CD14-positive monocyte (primary cell): ENCODE results near the gene KRT85. TPM values are rescaled to one million over a fixed set of nuclear protein-coding genes. Genes with fewer than 3 reads are reported as not detected.

ENCODE experiments used
- DNase-seq, 3 donors: peaks; one replicate each; pipeline ENCODE4 v3.0.0-alpha.2; 2011 to 2022
- H2AFZ ChIP-seq: 2 replicates; pipeline ENCODE4 v1.6.0; 2012; ENCODE audit warnings: mild to moderate bottlenecking, low read depth, low read length, inconsistent platforms; ENCODE audit not compliant: insufficient read depth, poor library complexity, severe bottlenecking
- H3K27ac ChIP-seq, 2 donors: 1 replicate in 1 of 2; 2 replicates in 1 of 2; pipeline ENCODE4 v1.5.1; 2012 to 2013; ENCODE audit warnings: low read length in 2 of 2, control low read depth in 1 of 2, inconsistent platforms in 1 of 2, low read depth in 1 of 2, mild to moderate bottlenecking in 1 of 2
- H3K27me3 ChIP-seq, 2 donors: one replicate each; pipeline versions ENCODE4 v1.6.0 to v1.6.1; 2011 to 2013; ENCODE audit warnings: low read length in 2 of 2; ENCODE audit not compliant: control insufficient read depth in 2 of 2, insufficient read depth in 2 of 2
- H3K36me3 ChIP-seq, 2 donors: replicated peaks in 1 of 2; 1 replicate in 1 of 2; 2 replicates in 1 of 2; pipeline versions ENCODE4 v1.5.1 to v1.6.1; 2012 to 2013; ENCODE audit warnings: low read length in 2 of 2, control low read depth in 1 of 2, inconsistent platforms in 1 of 2, mild to moderate bottlenecking in 1 of 2; ENCODE audit not compliant: insufficient read depth in 2 of 2, control insufficient read depth in 1 of 2
- H3K4me1 ChIP-seq, 2 donors: 1 replicate in 1 of 2; 2 replicates in 1 of 2; pipeline versions ENCODE4 v1.5.1 to v1.6.1; 2012 to 2013; ENCODE audit warnings: low read length in 2 of 2, control low read depth in 1 of 2, inconsistent platforms in 1 of 2, mild to moderate bottlenecking in 1 of 2, moderate library complexity in 1 of 2; ENCODE audit not compliant: insufficient read depth in 2 of 2, control insufficient read depth in 1 of 2
- H3K4me2 ChIP-seq: replicated peaks from 2 replicates; pipeline ENCODE3; 2012; ENCODE audit warnings: low read length, moderate library complexity, mild to moderate bottlenecking; ENCODE audit not compliant: poor library complexity, severe bottlenecking; ENCODE audit errors: extremely low read depth
- H3K4me3 ChIP-seq, 3 experiments: fragments of 200-600 bp in 1 of 3; sonication (generic) in 1 of 3; replicated peaks in 1 of 3; 1 replicate in 2 of 3; 2 replicates in 1 of 3; pipeline ENCODE4 v1.5.1; 2011 to 2013; ENCODE audit warnings: low read length in 3 of 3, mild to moderate bottlenecking in 3 of 3, control low read depth in 2 of 3, low read depth in 2 of 3, inconsistent platforms in 1 of 3, moderate library complexity in 1 of 3
- H3K79me2 ChIP-seq: 2 replicates; pipeline ENCODE4 v1.6.0; 2012; ENCODE audit warnings: mild to moderate bottlenecking, control low read depth, inconsistent platforms, low read length, moderate library complexity; ENCODE audit not compliant: insufficient read depth
- H3K9ac ChIP-seq: 2 replicates; pipeline ENCODE4 v1.6.0; 2017; ENCODE audit warnings: low read length, mild to moderate bottlenecking; ENCODE audit not compliant: insufficient read depth, poor library complexity, severe bottlenecking
- H3K9me3 ChIP-seq, 2 donors: replicated peaks in 1 of 2; 1 replicate in 1 of 2; 2 replicates in 1 of 2; pipeline versions ENCODE4 v1.5.1 to v1.6.1; 2012 to 2013; ENCODE audit warnings: low read length in 2 of 2, control low read depth in 1 of 2; ENCODE audit not compliant: control insufficient read depth in 1 of 2, insufficient read depth in 1 of 2
- H4K20me1 ChIP-seq: 2 replicates; pipeline ENCODE4 v1.6.0; 2012; ENCODE audit warnings: mild to moderate bottlenecking, low read length, control low read depth, moderate library complexity; ENCODE audit not compliant: insufficient read depth
- H3K27ac Mint-ChIP-seq, 7 donors: one replicate each; pipeline ENCODE4 v1.8.0; 2020; ENCODE audit warnings: mild to moderate bottlenecking in 7 of 7, mixed read lengths in 7 of 7, moderate library complexity in 6 of 7, inconsistent platforms in 2 of 7
- H3K27me3 Mint-ChIP-seq, 3 donors: one replicate each; pipeline ENCODE4 v1.8.0; 2021 to 2022; ENCODE audit warnings: low read depth in 3 of 3, mild to moderate bottlenecking in 3 of 3, mixed read lengths in 3 of 3, moderate library complexity in 3 of 3, inconsistent platforms in 1 of 3
- H3K36me3 Mint-ChIP-seq, 2 donors: one replicate each; pipeline ENCODE4 v1.8.0; 2020; ENCODE audit warnings: mixed read lengths in 2 of 2, inconsistent platforms in 1 of 2, mild to moderate bottlenecking in 1 of 2
- H3K4me1 Mint-ChIP-seq: one replicate; pipeline ENCODE4 v1.8.0; 2020; ENCODE audit warnings: mild to moderate bottlenecking, mixed read lengths
- H3K4me3 Mint-ChIP-seq, 2 donors: one replicate each; pipeline ENCODE4 v1.8.0; 2020; ENCODE audit warnings: mild to moderate bottlenecking in 2 of 2, mixed read lengths in 2 of 2, moderate library complexity in 1 of 2
- H3K9me3 Mint-ChIP-seq, 7 donors: one replicate each; pipeline ENCODE4 v1.8.0; 2020 to 2022; ENCODE audit warnings: mixed read lengths in 7 of 7, mild to moderate bottlenecking in 6 of 7, moderate library complexity in 6 of 7, inconsistent platforms in 2 of 7
- WGBS: methylation state at CpG from one replicate; pipeline ENCODE4 v1.1.5; 2013; ENCODE audit warnings: missing lambda C conversion rate; ENCODE audit not compliant: insufficient coverage; 5-methylcytosine and 5-hydroxymethylcytosine counted together
- intact Hi-C, 2 donors: fragments of 100-400 bp; cut with micrococcal nuclease; formaldehyde crosslinking; loops; one replicate each; pipeline versions ENCODE4 v1.15.0 to v1.15.1; 2023
- polyA plus RNA-seq, 3 donors: library from polyadenylated mRNA; depleted of rRNA in 1 of 3; unstranded in 2 of 3; stranded (reverse) in 1 of 3; fragments of 300-500 nt in 2 of 3; fragments of >200 nt in 1 of 3; fragmentation: Illumina TruSeq in 2 of 3; gene quantifications; 1 replicate in 2 of 3; 2 replicates in 1 of 3; pipeline ENCODE4 v1.2.3, GENCODE V29; 2012 to 2021
- TF ChIP-seq, protein P1 (sequence below): fragments of 200-600 bp; IDR thresholded peaks from one replicate; pipeline ENCODE4 v1.8.0; 2022; ENCODE audit warnings: antibody characterized with exemption, mild to moderate bottlenecking

The KRT85 gene
- polyA plus RNA-seq, 3 donors: not detected

DNA sequence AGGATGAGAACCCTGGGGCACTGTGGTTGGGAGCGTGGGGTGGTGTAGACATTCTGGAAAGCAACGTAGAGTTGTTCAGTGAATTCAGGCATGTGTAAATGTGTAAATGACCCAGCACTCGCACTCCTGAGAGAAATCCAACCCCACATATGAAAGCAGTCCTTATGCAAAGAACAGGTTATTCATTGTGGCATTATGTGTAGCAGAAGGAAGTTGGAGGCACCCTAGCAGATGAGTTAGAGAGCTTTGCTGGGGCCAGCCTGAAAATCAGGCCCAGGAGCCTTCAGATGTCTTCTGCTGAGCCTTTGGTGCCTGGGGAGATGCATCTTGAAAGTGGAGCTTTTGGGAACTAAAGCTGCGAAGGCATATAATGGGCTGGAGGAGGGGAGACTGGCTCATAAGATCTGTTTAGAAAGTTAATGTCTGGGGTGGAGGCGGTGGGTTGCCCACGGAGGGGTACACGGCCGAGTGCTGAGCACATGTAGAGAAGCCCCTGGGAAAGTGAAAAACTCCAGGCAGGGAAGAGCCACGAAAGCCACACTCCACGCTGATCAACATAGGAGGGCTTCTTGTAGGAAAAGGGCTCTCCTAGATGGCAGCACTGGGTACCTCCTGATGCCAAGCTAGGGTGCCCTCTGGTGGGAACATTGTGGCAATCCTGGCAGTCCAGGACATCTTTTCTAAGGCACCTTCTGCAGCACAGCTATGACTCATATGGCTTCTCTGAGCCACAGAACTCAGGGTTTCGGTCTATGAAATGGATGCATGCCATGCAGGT, 40.0 kb downstream of the KRT85 start:
- Histone ChIP-seq H3K9ac (no peak overlapping the region), H3K9me3 (no peaks in the 10 kb centered on the region), H3K4me3 (no peak overlapping the region), H2AFZ (no peak overlapping the region), H3K4me1 (no peaks in the 10 kb centered on the region), H3K79me2 (no peaks in the 10 kb centered on the region), H3K36me3 (no peaks in the 10 kb centered on the region), H3K27ac (no peak overlapping the region), H3K27me3 (peaks cover 0 to 11% of the 10 kb centered on the region in 2 donors), H3K4me2 (no peak overlapping the region), H4K20me1 (no peaks in the 10 kb centered on the region)
- 35% methylated on average over 9 of the region's 11 CpGs for WGBS
- DNase-seq: peak; percentile 81 to 90 (median 87)
- H3K27me3 Mint-ChIP-seq: peaks cover 16 to 36% (median 22%) of the 10 kb centered on the region in 3 donors
- H3K9me3 Mint-ChIP-seq: peaks cover 0 to 1% (median 0%) of the 10 kb centered on the region in 7 donors
- TF ChIP-seq, protein P1, sequence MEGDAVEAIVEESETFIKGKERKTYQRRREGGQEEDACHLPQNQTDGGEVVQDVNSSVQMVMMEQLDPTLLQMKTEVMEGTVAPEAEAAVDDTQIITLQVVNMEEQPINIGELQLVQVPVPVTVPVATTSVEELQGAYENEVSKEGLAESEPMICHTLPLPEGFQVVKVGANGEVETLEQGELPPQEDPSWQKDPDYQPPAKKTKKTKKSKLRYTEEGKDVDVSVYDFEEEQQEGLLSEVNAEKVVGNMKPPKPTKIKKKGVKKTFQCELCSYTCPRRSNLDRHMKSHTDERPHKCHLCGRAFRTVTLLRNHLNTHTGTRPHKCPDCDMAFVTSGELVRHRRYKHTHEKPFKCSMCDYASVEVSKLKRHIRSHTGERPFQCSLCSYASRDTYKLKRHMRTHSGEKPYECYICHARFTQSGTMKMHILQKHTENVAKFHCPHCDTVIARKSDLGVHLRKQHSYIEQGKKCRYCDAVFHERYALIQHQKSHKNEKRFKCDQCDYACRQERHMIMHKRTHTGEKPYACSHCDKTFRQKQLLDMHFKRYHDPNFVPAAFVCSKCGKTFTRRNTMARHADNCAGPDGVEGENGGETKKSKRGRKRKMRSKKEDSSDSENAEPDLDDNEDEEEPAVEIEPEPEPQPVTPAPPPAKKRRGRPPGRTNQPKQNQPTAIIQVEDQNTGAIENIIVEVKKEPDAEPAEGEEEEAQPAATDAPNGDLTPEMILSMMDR: peak; percentile 88
- H3K4me3 Mint-ChIP-seq: no peak overlapping the region
- H3K36me3 Mint-ChIP-seq: no peaks in the 10 kb centered on the region
- H3K4me1 Mint-ChIP-seq: peaks cover 4% of the 10 kb centered on the region
- intact Hi-C loops: loop anchor here (1.0 to 5.0 kb wide), 3 partner anchors 105 to 171 kb away; no protein-coding TSS in a partner anchor
- H3K27ac Mint-ChIP-seq: no peak overlapping the region

DNA sequence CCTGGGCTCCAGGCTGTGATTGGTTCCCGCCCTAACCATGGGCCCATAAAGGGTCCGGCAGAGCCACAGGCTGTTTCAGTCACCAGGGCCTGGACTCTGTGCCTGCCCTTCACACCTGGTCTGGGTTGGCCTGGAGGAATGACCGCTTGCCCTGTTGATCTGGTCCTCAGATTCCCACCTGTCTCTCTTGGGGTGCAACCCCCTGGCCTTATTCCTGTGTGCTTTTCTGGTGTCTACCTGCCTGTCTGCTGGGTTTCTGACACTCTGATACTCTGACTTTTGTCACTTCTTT, 43.2 kb downstream of the KRT85 start:
- Histone ChIP-seq H3K4me2 (no peak overlapping the region), H3K9ac (no peak overlapping the region), H3K79me2 (no peaks in the 10 kb centered on the region), H3K27ac (no peak overlapping the region), H4K20me1 (no peaks in the 10 kb centered on the region), H3K9me3 (no peaks in the 10 kb centered on the region), H3K4me3 (no peak overlapping the region), H2AFZ (no peak overlapping the region), H3K4me1 (no peaks in the 10 kb centered on the region), H3K27me3 (peaks cover 0 to 22% of the 10 kb centered on the region in 2 donors), H3K36me3 (no peaks in the 10 kb centered on the region)
- DNase-seq: no peak
- H3K27me3 Mint-ChIP-seq: peaks cover 23 to 56% (median 24%) of the 10 kb centered on the region in 3 donors
- WGBS: 93% methylated on average over 3 of the region's 3 CpGs
- no peak overlapping the region for H3K27ac Mint-ChIP-seq
- TF ChIP-seq, protein P1: no peak
- peaks cover 4% of the 10 kb centered on the region for H3K4me1 Mint-ChIP-seq
- no peaks in the 10 kb centered on the region for H3K36me3 Mint-ChIP-seq
- no peak overlapping the region for H3K4me3 Mint-ChIP-seq
- peaks cover 0 to 2% (median 0%) of the 10 kb centered on the region in 7 donors for H3K9me3 Mint-ChIP-seq
- intact Hi-C loops: no loop called here
